CD4-positive, alpha-beta T cell treated with Interleukin-2 at 100 ng/mL for 4 hours (primary cell): ENCODE measurements around the gene ZNF440.
"Not testable (repeated sequence)": the region's sequence is repeated elsewhere in the genome, so short reads cannot be mapped to it uniquely, and the experiment has no call there.

Experiments used
- DNase-seq: peaks from one replicate; pipeline ENCODE4 v3.0.0-alpha.2; 2020; ENCODE audit warnings: low spot score

Gene ZNF440

DNA sequence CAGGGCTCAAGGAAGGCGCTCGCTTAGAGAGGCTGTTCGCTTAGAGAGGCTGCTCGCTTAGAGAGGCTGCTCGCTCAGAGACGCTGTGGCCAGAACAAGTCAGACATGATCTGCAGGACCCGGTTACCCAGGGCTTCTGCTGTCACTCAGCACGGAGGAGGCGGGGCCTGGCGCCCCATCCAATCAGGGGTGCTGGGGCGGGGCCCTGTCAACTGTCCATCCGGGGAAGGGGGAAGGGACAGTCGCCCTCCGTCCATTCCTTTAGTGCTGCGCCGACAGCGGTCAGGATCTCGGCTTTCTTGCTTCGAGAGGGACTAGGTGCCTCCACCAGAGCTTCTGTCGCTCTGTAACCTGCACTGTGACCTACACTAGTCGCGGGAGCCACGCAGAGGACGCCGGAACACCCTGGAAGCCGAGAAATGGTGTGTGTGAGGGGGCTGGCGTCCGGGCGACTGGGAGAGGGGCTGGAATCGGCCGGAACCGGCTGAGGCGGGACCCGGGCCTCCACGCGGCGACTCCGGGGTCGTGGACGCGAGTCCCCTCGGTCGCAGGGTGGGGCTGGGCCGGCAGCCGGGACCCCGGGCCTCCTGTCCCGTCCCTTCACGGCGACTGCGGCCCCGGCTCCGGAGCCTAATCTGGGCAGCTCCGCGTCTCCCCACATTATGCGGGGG is at the start of gene ZNF440:
ZNF440 (plus strand) TSS at position 245 of the 671 bp plus-strand sequence; CDS start at position 420, 175 bp downstream.
- peak; percentile 83 for DNase-seq

- DNase-seq, result peak; percentile 94
These were observed 47.2 kb upstream of the ZNF440 start, which contains the start of gene ZNF441 for GRCh38 chr19:11766597-11767591. ZNF441 (plus strand) TSS chr19:11767000; CDS start chr19:11767194, 194 bp downstream.

GRCh38 chr19:11767633-11768133 is 46.4 kb upstream of the ZNF440 start:
- peak; percentile 4 for DNase-seq

DNA sequence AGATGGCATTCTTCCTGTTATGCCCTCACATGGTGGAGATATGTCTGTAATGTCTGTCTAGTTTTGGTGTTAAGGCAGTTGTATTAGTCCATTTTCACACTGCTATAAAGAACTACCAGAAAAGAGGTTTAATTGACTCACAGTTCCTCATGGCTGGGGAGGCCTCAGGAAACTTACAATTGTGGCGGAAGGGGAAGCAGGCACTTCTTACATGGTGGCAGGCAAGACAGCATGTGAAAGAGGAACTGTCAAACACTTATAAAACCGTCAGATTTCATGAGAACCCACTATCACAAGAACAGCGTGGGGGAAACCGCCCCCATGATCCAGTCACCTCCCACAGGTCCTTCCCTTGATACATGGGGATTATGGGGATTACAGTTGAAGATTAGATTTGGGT is 44.1 kb upstream of the ZNF440 start:
- no peak for DNase-seq

- DNase-seq, result not testable (repeated sequence)
These were observed 42.6 kb upstream of the ZNF440 start for GRCh38 chr19:11771520-11771919.

GRCh38 chr19:11776669-11777068 is 37.4 kb upstream of the ZNF440 start:
- DNase-seq, result not testable (repeated sequence)

GRCh38 chr19:11780431-11781020 is 33.5 kb upstream of the ZNF440 start:
- no peak for DNase-seq

DNA sequence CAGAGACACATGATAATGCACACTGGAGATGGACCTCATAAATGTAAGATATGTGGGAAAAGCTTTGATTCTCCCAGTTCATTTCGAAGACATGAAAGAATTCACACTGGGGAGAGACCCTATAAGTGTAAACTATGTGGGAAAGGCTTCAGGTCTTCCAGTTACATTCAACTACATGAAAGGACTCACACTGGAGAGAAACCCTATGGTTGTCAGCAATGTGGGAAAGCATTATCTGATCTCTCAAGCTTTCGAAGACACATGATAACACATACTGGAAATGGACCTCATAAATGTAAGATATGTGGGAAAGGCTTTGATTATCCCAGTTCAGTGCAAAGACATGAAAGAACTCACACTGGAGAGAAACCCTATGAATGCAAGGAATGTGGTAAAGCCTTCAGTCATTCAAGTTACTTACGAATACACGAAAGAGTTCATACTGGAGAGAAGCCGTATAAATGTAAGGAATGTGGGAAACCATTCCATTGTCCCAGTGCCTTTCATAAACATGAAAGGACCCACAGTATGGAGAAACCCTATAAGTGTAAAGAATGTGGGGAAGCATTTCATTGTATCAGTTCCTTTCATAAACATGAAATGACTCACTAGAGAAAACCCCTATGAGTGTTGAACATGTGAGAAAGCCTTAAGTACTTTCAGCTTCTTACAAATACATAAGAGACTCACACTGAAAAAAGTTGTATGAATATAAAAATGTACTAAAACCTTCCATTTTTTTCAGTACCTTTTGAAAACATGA is 32.6 kb upstream of the ZNF440 start:
- DNase-seq, result no peak

GRCh38 chr19:11783767-11784166 is 30.3 kb upstream of the ZNF440 start:
- no peak for DNase-seq

DNA sequence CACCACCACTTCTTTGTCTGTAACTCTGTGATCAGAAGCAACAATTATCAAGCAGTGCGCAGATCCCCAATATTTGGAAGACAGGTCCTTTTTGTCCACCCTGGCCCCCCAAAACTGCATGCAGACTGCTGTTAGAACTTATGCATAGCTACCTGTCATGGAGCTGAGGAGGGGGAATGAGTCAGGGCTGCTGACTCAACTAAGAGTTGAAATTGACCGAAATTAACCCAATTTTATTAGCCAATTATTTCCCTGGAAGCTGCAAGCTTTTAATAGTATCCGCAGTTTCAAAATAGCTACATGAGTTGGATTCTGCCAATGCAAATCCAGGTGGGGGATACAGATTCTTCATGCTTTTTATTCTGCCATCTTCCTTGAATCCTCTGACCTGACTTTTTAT is 29.7 kb upstream of the ZNF440 start:
- DNase-seq, result no peak

DNA sequence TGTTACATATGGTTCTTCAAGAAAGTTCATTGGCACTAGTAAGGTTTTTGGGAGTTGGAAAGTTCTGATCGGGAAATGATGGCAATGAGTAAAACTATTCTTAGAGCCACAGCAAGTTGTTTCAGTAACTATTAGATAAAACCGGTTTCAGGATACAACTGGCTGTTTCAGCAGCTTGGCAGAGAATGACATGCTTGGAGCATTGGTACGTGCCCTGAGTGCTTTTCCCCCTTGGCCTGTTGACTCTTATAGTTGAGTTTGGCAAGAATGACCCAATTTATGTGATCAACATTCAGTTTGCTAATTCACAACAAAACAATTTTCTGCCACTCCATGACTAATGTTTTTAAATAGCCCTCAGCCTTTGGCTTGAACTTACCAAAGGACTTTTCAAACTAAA is 26.5 kb upstream of the ZNF440 start:
- no peak for DNase-seq

GRCh38 chr19:11792942-11793341 is 21.1 kb upstream of the ZNF440 start:
- no peak for DNase-seq

GRCh38 chr19:11797491-11797890 is 16.6 kb upstream of the ZNF440 start:
- DNase-seq, result peak; percentile 88

DNA sequence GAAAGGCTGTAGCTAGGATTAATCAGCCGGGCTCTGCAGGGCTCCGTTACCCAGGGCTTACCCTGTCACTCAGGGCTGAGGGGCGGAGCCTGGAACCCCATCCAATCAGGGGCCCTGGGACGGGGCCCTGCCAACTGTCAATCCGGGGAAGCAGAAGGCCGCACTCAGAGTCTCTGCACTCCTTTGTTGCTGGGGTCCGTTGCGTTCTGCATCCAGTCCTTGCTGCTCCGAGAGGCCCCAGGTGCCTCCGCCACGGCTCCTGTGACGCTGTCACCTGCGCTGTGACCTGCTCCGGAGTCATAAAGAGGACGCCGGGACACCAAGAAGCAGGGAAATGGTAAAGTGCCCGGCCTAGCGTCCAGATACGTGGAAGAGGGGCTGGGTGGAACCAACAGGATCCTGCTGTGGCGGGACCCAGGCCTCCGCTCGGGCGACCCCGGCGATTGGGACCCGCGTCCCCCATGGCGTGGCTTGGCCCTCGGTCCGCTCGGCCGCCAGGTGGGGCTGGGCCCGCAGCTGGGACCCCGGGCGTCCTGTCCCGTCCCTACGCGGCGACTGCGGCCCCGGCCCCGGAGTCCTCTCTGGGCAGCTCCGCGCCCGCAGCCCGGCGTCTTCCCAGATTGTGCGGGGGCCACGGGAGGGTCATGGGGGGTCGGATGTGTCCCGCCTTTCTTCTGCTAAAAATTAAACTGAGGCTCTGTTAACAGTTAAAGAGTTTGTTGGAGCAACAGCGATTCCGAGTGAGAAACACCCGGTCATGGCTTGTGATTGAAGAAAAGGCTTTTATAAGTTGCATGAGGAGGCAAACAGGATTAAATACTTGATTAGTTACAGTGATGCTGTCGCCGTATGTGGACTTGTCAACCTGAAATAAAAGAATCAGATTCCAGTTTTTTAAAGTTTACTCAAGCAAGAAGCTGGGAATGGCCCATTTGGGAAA is 15.4 kb upstream of the ZNF440 start, which contains the start of gene ZNF491:
ZNF491 (plus strand) TSS at position 133 of the 940 bp plus-strand sequence. CDS start 7,431 bp downstream, outside the sequence.
- DNase-seq, result peak; percentile 82

DNA sequence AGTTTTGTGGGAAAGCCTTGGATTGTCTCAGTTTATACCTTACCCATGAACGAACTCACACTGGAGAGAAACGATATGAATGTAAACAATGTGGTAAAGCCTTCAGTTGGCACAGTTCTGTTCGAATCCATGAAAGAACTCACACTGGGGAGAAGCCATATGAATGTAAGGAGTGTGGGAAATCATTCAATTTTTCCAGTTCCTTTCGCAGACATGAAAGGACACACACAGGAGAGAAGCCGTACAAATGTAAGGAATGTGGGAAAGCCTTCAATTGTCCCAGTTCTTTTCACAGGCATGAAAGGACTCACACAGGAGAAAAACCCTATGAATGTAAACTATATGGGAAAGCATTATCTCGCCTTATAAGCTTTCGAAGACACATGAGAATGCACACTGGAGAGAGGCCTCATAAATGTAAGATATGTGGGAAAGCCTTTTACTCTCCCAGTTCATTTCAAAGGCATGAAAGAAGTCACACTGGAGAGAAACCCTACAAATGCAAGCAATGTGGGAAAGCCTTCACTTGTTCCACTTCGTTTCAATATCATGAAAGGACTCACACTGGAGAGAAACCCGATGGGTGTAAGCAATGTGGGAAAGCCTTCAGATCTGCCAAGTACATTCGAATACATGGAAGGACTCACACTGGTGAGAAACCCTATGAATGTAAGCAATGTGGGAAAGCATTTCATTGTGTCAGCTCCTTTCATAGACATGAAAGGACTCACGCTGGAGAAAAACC is 7.5 kb upstream of the ZNF440 start:
- DNase-seq, result no peak

- no peak for DNase-seq
These were observed 7.0 kb upstream of the ZNF440 start for GRCh38 chr19:11807099-11807380.

GRCh38 chr19:11813703-11814028 is 407 bp upstream of the ZNF440 start:
- no peak for DNase-seq

- no peak for DNase-seq
These were observed 595 bp downstream of the ZNF440 start for GRCh38 chr19:11814700-11815035.

GRCh38 chr19:11821474-11822109 is 7.5 kb downstream of the ZNF440 start:
- no peak for DNase-seq
